Measurements from ENCODE around the gene LRRC75B.

Gene LRRC75B

DNA sequence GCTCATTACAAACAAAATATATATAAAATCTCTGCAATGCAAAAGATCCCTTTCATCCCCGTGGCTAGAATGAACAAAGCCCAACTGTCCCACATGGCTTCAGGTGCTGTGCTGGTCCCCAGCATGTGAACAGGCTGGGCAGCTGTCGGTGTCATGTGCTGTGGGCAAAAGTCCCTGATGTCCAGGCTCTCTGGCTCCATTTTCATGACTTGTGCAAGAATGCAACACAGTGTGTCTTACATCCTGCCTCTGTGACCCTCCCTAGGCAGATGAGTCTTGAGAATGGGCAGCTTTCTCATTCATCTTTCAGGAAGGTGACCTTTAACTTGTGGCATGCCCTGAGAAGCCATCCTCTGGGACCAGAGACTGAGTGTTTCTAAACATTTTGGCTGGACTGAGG, 52.4 kb downstream of the LRRC75B start:
- TF ChIP-seq, protein P1, sequence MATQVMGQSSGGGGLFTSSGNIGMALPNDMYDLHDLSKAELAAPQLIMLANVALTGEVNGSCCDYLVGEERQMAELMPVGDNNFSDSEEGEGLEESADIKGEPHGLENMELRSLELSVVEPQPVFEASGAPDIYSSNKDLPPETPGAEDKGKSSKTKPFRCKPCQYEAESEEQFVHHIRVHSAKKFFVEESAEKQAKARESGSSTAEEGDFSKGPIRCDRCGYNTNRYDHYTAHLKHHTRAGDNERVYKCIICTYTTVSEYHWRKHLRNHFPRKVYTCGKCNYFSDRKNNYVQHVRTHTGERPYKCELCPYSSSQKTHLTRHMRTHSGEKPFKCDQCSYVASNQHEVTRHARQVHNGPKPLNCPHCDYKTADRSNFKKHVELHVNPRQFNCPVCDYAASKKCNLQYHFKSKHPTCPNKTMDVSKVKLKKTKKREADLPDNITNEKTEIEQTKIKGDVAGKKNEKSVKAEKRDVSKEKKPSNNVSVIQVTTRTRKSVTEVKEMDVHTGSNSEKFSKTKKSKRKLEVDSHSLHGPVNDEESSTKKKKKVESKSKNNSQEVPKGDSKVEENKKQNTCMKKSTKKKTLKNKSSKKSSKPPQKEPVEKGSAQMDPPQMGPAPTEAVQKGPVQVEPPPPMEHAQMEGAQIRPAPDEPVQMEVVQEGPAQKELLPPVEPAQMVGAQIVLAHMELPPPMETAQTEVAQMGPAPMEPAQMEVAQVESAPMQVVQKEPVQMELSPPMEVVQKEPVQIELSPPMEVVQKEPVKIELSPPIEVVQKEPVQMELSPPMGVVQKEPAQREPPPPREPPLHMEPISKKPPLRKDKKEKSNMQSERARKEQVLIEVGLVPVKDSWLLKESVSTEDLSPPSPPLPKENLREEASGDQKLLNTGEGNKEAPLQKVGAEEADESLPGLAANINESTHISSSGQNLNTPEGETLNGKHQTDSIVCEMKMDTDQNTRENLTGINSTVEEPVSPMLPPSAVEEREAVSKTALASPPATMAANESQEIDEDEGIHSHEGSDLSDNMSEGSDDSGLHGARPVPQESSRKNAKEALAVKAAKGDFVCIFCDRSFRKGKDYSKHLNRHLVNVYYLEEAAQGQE (IDR thresholded peaks at IDR 0.05; ENCODE audit: insufficient read depth in 1 of 2, low read depth in 2 of 2, low read length in 2 of 2): no peak
- TF ChIP-seq TAF1 (IDR thresholded peaks at IDR 0.05; ENCODE audit: borderline replicate concordance, insufficient read depth, low read length) (no peak), SIN3A (IDR thresholded peaks at IDR 0.05; ENCODE audit: borderline replicate concordance, insufficient read depth, low read length) (no peak), FOXP2 (optimal IDR thresholded peaks at IDR 0.05; ENCODE audit: borderline replicate concordance, extremely low read depth, extremely low read length, insufficient read depth) (no peak), POLR2AphosphoS5 (IDR thresholded peaks at IDR 0.05; ENCODE audit: low read depth, low read length) (no peak)

- TF ChIP-seq TAF1 (IDR thresholded peaks at IDR 0.05; ENCODE audit: borderline replicate concordance, insufficient read depth, low read length) (no peak), SIN3A (IDR thresholded peaks at IDR 0.05; ENCODE audit: borderline replicate concordance, insufficient read depth, low read length) (no peak), POLR2AphosphoS5 (IDR thresholded peaks at IDR 0.05; ENCODE audit: low read depth, low read length) (no peak), FOXP2 (optimal IDR thresholded peaks at IDR 0.05; ENCODE audit: borderline replicate concordance, extremely low read depth, extremely low read length, insufficient read depth) (no peak)
- TF ChIP-seq, protein P1 (IDR thresholded peaks at IDR 0.05; ENCODE audit: insufficient read depth in 1 of 2, low read depth in 2 of 2, low read length in 2 of 2): no peak
Measured at GRCh38 chr22:24536089-24536488, 56.8 kb downstream of the LRRC75B start.

Measured in PFSK-1 (cell line).